Transverse colon (tissue), 4 donors: Measurements from ENCODE around the gene EPHB6. TPM values are rescaled to one million over a fixed set of nuclear protein-coding genes. Genes with fewer than 3 reads are reported as not detected.

ENCODE experiments used
- DNase-seq: peaks from one replicate; pipeline ENCODE4 v3.0.0-alpha.2; 2019
- H3K27ac ChIP-seq, 4 donors: fragments of 200-600 bp; sonication (generic); 2 replicates each; pipeline ENCODE4 v1.5.1; 2016 to 2018; ENCODE audit warnings: inconsistent platforms in 4 of 4
- H3K27me3 ChIP-seq: fragments of 200-600 bp; sonication (generic); 2 replicates; pipeline ENCODE4 v1.5.1; 2017; ENCODE audit warnings: inconsistent platforms
- H3K36me3 ChIP-seq, 4 donors: fragments of 200-600 bp; sonication (generic); 2 replicates each; pipeline ENCODE4 v1.5.1; 2017 to 2019; ENCODE audit warnings: inconsistent platforms in 4 of 4
- H3K4me1 ChIP-seq, 4 donors: fragments of 200-600 bp; sonication (generic); 2 replicates each; pipeline ENCODE4 v1.5.1; 2017 to 2020; ENCODE audit warnings: inconsistent platforms in 4 of 4
- H3K4me3 ChIP-seq, 4 donors: fragments of 200-600 bp; sonication (generic); 1 replicate in 1 of 4; 2 replicates in 3 of 4; pipeline versions ENCODE4 v1.5.1 to v1.6.1; 2017 to 2019; ENCODE audit warnings: inconsistent platforms in 4 of 4
- H3K9me3 ChIP-seq, 2 donors: fragments of 200-600 bp; sonication (generic); 2 replicates each; pipeline ENCODE4 v1.5.1; 2017 to 2019; ENCODE audit warnings: inconsistent platforms in 2 of 2
- EP300 ChIP-seq: sonication (generic); formaldehyde crosslinking; IDR thresholded peaks from one replicate; pipeline ENCODE4 v1.6.1; 2017; ENCODE audit warnings: antibody characterized with exemption, low read depth
- POLR2A ChIP-seq: fragments of 450-650 bp; IDR thresholded peaks from one replicate; pipeline ENCODE4 v1.6.1; 2016; ENCODE audit warnings: antibody characterized with exemption, mild to moderate bottlenecking, moderate library complexity
- POLR2AphosphoS5 ChIP-seq, 3 donors: sonication (generic); formaldehyde crosslinking; IDR thresholded peaks; one replicate each; pipeline ENCODE4 v1.6.1; 2016; ENCODE audit warnings: antibody characterized with exemption in 3 of 3
- WGBS, 2 donors: methylation state at CpG; one replicate each; pipeline ENCODE4 v1.1.5; 2018; ENCODE audit warnings: low coverage in 1 of 2; 5-methylcytosine and 5-hydroxymethylcytosine counted together
- in situ Hi-C, 4 donors: fragments of 200-750 bp; cut with MboI; loops; one replicate each; pipeline versions ENCODE4 v1.15.0 to v1.15.1; 2017; ENCODE audit warnings: low sequenced_read_pairs in 3 of 4, low pct_ligation_motif_present in 1 of 4, low pct_unique_long_range_greater_than_20kb in 1 of 4
- intact Hi-C: fragments of 100-400 bp; cut with DNase I; formaldehyde crosslinking; loops from one replicate; pipeline ENCODE4 v1.15.1; 2023; ENCODE audit warnings: low total_unique reads
- total RNA-seq, 4 donors: library from RNA; depleted of rRNA; stranded (reverse); fragments of >200 nt; gene quantifications; one replicate each; pipeline ENCODE4 v1.1.0, GENCODE V29; 2016
- TF ChIP-seq, protein P1 (sequence below), 5 experiments: fragments of 200-600 bp in 3 of 5; fragments of 450-650 bp in 2 of 5; sonication (generic) in 3 of 5; IDR thresholded peaks; 1 replicate in 2 of 5; 2 replicates in 3 of 5; pipeline ENCODE4 v1.5.1; 2016 to 2017; ENCODE audit warnings: antibody characterized with exemption in 5 of 5, inconsistent platforms in 3 of 5, mild to moderate bottlenecking in 2 of 5, moderate library complexity in 1 of 5

EPHB6 gene
- total RNA-seq, 4 donors from 2014 or later, result 2.9 to 10.2 (median 4.5) TPM

- Histone ChIP-seq H3K4me3 (no peak overlapping the region), H3K36me3 (no peaks in the 10 kb centered on the region), H3K27me3 (no peaks in the 10 kb centered on the region), H3K4me1 (no peaks in the 10 kb centered on the region), H3K27ac (no peak overlapping the region), H3K9me3 (no peaks in the 10 kb centered on the region)
- no peak for TF ChIP-seq POLR2A
- TF ChIP-seq, protein P1, sequence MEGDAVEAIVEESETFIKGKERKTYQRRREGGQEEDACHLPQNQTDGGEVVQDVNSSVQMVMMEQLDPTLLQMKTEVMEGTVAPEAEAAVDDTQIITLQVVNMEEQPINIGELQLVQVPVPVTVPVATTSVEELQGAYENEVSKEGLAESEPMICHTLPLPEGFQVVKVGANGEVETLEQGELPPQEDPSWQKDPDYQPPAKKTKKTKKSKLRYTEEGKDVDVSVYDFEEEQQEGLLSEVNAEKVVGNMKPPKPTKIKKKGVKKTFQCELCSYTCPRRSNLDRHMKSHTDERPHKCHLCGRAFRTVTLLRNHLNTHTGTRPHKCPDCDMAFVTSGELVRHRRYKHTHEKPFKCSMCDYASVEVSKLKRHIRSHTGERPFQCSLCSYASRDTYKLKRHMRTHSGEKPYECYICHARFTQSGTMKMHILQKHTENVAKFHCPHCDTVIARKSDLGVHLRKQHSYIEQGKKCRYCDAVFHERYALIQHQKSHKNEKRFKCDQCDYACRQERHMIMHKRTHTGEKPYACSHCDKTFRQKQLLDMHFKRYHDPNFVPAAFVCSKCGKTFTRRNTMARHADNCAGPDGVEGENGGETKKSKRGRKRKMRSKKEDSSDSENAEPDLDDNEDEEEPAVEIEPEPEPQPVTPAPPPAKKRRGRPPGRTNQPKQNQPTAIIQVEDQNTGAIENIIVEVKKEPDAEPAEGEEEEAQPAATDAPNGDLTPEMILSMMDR (IDR thresholded peaks at IDR 0.05), result peak in 4 of 5 experiments; percentile 11 to 30 (median 20)
- no peak for DNase-seq
- intact Hi-C loops (loop anchor here (10.0 kb wide), 1 partner anchor 341 kb away; no protein-coding TSS in a partner anchor), in situ Hi-C loops (loop anchor here (10.0 to 25.0 kb wide), 2 partner anchors 131 to 339 kb away; partner anchors contain the start of gene TAS2R40 (in 3 of the 4))
- WGBS, 2 donors, result 74% methylated on average over 11 of the region's 11 CpGs; no CpG with 5 or more reads in 1 of the 2 donors
Measured at GRCh38 chr7:142873281-142873784, 18.5 kb downstream of the EPHB6 start.

DNA sequence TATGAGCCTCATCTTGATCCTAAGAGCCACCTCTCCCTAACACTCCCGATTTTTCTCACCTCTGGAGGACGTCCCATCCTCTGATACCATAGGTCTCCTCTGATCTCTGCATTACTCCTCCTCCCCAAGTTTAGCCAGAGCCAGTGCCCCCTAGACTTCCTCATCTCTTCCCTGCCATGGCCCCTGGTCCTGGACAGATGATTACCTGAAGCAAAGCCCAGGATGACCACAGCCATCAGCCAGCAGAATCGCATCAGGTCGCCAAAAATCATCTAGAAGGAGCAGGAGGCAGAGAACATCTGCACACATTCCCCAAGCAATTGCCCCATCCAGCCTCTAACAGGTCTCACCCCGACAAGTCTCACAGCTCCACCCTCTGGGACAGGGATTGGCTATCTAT, 19.0 kb downstream of the EPHB6 start:
- Histone ChIP-seq H3K4me3 (no peak overlapping the region), H3K27ac (no peak overlapping the region), H3K27me3 (no peaks in the 10 kb centered on the region), H3K9me3 (no peaks in the 10 kb centered on the region), H3K36me3 (no peaks in the 10 kb centered on the region), H3K4me1 (no peaks in the 10 kb centered on the region)
- TF ChIP-seq, protein P1 (IDR thresholded peaks at IDR 0.05), result no peak
- no peak for TF ChIP-seq POLR2A
- TF ChIP-seq POLR2AphosphoS5 (IDR thresholded peaks at IDR 0.05), result no peak
- no peak for TF ChIP-seq EP300
- DNase-seq, result no peak
- intact Hi-C loops (loop anchor here (10.0 kb wide), 1 partner anchor 341 kb away; no protein-coding TSS in a partner anchor), in situ Hi-C loops (loop anchor here (10.0 to 25.0 kb wide), 2 partner anchors 131 to 338 kb away; partner anchors contain the start of gene TAS2R40 (in 3 of the 4))
- WGBS, 2 donors, result 91 to 92% methylated on average over 2 to 5 of the region's 5 CpGs

- no peak for TF ChIP-seq EP300
- TF ChIP-seq POLR2A, result no peak
- no peak for TF ChIP-seq POLR2AphosphoS5 (IDR thresholded peaks at IDR 0.05)
- TF ChIP-seq, protein P1 (IDR thresholded peaks at IDR 0.05), result no peak
- in situ Hi-C loops (loop anchor here (10.0 to 25.0 kb wide), 2 partner anchors 130 to 338 kb away; partner anchors contain the start of gene TAS2R40 (in 3 of the 4)), intact Hi-C loops (loop anchor here (10.0 kb wide), 1 partner anchor 340 kb away; no protein-coding TSS in a partner anchor)
- Histone ChIP-seq H3K27me3 (no peaks in the 10 kb centered on the region), H3K9me3 (no peaks in the 10 kb centered on the region), H3K36me3 (no peaks in the 10 kb centered on the region), H3K4me3 (no peak overlapping the region), H3K4me1 (no peaks in the 10 kb centered on the region), H3K27ac (no peak overlapping the region)
- WGBS, 2 donors, result 93 to 95% methylated on average over 3 to 7 of the region's 7 CpGs
- DNase-seq, result no peak
Measured at GRCh38 chr7:142874409-142874808, 19.5 kb downstream of the EPHB6 start.

DNA sequence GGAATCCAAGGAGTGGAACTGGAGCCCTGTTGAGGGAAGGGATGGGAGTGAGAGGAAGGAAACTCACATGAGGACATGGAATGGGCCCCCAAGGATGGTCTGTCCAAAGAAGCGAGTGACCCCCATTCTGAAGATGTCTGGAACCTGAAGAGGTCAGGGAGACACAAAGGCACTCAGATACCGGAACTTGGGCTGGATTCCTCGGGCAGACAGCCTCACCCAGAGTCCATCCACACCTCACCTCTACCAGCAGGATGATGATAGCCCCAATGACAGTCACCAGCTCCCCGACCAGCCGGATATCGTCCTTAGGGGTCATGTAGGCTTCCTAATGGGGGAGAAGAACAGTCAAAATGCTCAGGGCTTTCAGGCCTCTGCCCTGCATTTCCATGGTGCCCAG, 20.0 kb downstream of the EPHB6 start:
- Histone ChIP-seq H3K4me3 (no peak overlapping the region), H3K9me3 (no peaks in the 10 kb centered on the region), H3K27ac (no peak overlapping the region), H3K27me3 (no peaks in the 10 kb centered on the region), H3K4me1 (no peaks in the 10 kb centered on the region), H3K36me3 (no peaks in the 10 kb centered on the region)
- intact Hi-C loops, result loop anchor here (10.0 kb wide), 1 partner anchor 340 kb away; no protein-coding TSS in a partner anchor
- TF ChIP-seq POLR2AphosphoS5 (IDR thresholded peaks at IDR 0.05) (no peak), POLR2A (no peak), EP300 (no peak)
- TF ChIP-seq, protein P1 (IDR thresholded peaks at IDR 0.05), result no peak
- in situ Hi-C loops, result loop anchor here (10.0 to 25.0 kb wide), 2 partner anchors 130 to 337 kb away; partner anchors contain the start of gene TAS2R40 (in 4 of the 4)
- 90 to 93% methylated on average over 3 to 6 of the region's 6 CpGs for WGBS, 2 donors
- DNase-seq, result no peak
